GM10266 (cell line): ENCODE data around the gene LMO7.
"Not testable (repeated sequence)": the region's sequence is repeated elsewhere in the genome, so short reads cannot be mapped to it uniquely, and the experiment has no call there.

Experiments
- DNase-seq: peaks from one replicate; pipeline ENCODE4 v3.0.0; 2012; ENCODE audit errors: extremely low spot score
- CTCF ChIP-seq: IDR thresholded peaks from 2 replicates; pipeline ENCODE4 v1.5.1; 2012; ENCODE audit warnings: mild to moderate bottlenecking, low read depth; ENCODE audit not compliant: control insufficient read depth, insufficient read depth; ENCODE audit errors: missing control alignments

The LMO7 gene

GRCh38 chr13:75723901-75724300 is 87.8 kb downstream of the LMO7 start:
- no peak for TF ChIP-seq CTCF
- DNase-seq = no peak

- TF ChIP-seq CTCF = no peak
- no peak for DNase-seq
These were observed 88.8 kb downstream of the LMO7 start for GRCh38 chr13:75724752-75725517.

- TF ChIP-seq CTCF = no peak
These were observed 89.6 kb downstream of the LMO7 start for GRCh38 chr13:75725736-75726135.

GRCh38 chr13:75726306-75726705 is 90.2 kb downstream of the LMO7 start:
- no peak for DNase-seq
- TF ChIP-seq CTCF = no peak

More at GRCh38 chr13:75725736-75726135, 89.6 kb downstream of the LMO7 start:
- no peak for DNase-seq

- not testable (repeated sequence) for DNase-seq
These were observed 97.0 kb downstream of the LMO7 start for GRCh38 chr13:75733113-75733512.

- TF ChIP-seq CTCF = no peak
- no peak for DNase-seq
These were observed 100.0 kb downstream of the LMO7 start for GRCh38 chr13:75736173-75736572.

- no peak for TF ChIP-seq CTCF
- no peak for DNase-seq
These were observed 102.7 kb downstream of the LMO7 start for GRCh38 chr13:75738841-75739240.
